Measurements from ENCODE around the gene DDX49.

The DDX49 gene

DNA sequence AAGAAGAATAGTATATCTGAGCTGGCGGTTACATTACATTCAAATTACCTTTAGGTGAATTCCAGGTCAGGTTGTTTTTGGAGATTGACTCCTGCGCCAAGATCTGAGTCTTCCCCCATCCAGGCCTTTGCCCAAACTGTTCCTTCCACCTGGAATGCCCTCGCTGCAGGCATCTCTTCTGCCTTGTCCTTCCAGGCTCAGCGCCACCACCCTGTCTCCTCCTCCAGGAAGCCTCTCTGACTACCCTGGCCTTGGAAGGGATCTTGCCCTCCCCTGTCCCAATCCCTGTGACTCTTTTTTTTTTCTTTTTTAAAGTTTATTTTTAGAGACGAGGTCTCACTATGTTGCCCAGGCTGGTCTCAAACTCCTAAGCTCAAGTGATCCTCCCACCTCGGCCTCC, 23.2 kb downstream of the DDX49 start:
- no peak overlapping the region for H3K27ac ChIP-seq
- TF ChIP-seq, protein P1, sequence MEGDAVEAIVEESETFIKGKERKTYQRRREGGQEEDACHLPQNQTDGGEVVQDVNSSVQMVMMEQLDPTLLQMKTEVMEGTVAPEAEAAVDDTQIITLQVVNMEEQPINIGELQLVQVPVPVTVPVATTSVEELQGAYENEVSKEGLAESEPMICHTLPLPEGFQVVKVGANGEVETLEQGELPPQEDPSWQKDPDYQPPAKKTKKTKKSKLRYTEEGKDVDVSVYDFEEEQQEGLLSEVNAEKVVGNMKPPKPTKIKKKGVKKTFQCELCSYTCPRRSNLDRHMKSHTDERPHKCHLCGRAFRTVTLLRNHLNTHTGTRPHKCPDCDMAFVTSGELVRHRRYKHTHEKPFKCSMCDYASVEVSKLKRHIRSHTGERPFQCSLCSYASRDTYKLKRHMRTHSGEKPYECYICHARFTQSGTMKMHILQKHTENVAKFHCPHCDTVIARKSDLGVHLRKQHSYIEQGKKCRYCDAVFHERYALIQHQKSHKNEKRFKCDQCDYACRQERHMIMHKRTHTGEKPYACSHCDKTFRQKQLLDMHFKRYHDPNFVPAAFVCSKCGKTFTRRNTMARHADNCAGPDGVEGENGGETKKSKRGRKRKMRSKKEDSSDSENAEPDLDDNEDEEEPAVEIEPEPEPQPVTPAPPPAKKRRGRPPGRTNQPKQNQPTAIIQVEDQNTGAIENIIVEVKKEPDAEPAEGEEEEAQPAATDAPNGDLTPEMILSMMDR (conservative IDR thresholded peaks at IDR 0.05), result no peak
- TF ChIP-seq ZFX (IDR thresholded peaks at IDR 0.05), result no peak

DNA sequence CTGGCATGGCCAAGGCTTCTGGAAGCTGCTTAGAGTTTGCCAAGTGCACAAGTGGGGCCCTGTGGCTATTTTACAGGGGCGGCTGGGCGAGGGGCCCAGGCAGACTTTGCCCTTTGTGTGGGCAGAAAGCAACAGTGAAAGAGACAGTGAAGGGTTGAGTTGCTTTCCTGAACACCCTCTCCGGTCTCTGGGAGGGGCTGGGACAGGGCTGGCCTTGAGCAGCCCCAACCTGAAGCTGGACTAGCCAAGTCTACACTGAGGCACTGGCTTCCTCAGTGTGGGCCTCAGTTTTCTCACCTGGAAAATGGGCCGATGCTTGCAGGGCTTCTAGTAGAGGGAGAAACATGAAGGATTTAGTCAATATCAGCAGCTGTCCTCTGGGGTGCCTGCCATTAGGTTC, 23.9 kb downstream of the DDX49 start:
- no peak for TF ChIP-seq ZFX (IDR thresholded peaks at IDR 0.05)
- TF ChIP-seq, protein P1 (conservative IDR thresholded peaks at IDR 0.05), result no peak
- no peak overlapping the region for H3K27ac ChIP-seq

DNA sequence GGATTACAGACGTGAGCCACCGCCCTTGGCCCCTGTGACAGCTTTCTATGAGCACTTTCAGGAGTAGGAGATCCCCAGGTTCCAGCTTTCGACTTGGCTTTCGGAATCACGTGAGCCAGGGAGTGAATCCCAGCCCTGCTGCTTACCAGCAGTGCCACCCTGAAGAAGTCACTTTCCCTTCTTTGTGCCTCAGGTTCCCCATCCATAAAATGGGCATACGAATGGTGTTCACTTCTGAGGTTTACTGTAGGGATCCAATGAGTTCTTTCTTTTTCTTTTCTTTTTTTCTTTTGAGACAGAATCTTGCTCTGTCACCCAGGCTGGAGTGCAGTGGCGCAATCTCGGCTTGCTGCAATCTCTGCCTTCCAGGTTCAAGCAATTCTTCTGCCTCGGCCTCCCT, 25.8 kb downstream of the DDX49 start:
- TF ChIP-seq, protein P1 (conservative IDR thresholded peaks at IDR 0.05), result no peak
- H3K27ac ChIP-seq, result no peak overlapping the region

DNA sequence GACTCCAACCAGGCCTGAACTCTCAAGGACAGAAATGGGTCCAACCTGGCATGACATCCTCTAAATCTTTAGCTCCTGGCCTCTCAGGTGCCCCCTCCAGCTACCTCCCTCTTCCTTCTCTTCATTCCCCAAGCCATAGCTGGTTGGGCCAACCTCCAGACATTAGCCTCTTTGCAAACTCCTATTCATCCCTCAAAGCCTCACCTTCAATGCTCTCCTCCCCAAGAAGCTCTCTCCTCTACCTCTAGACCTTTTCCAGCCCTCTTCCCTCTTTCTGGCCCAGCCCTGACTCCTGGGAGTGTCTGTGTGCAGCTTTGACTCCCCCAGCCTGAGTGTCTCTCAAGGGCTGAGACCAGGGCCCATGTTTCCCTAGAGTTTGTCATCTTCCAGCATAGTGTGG, 26.8 kb downstream of the DDX49 start:
- TF ChIP-seq, protein P1 (conservative IDR thresholded peaks at IDR 0.05), result no peak
- H3K27ac ChIP-seq, result no peak overlapping the region

DNA sequence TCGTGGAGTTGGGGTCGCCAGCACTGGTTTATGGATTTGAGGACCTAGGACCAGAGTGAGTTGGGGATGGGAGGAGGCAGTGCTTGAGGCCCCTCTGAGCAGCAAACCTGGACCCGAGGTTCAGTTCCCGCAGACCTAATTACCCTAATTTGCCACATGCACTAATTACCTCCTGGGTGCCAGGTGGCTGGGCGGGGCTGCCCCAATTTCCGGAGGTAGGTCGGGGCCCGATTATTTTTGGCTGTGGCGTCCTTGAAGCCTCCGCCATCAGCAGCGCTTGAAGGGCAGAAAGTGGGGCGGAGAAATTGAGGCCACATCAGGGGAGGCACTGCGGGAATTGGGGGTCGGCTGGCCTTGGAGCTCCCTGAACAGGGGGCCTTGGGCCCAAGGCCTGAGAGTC, 27.4 kb downstream of the DDX49 start:
- no peak for TF ChIP-seq ZFX (IDR thresholded peaks at IDR 0.05)
- TF ChIP-seq, protein P1 (conservative IDR thresholded peaks at IDR 0.05), result no peak
- no peak overlapping the region for H3K27ac ChIP-seq

DNA sequence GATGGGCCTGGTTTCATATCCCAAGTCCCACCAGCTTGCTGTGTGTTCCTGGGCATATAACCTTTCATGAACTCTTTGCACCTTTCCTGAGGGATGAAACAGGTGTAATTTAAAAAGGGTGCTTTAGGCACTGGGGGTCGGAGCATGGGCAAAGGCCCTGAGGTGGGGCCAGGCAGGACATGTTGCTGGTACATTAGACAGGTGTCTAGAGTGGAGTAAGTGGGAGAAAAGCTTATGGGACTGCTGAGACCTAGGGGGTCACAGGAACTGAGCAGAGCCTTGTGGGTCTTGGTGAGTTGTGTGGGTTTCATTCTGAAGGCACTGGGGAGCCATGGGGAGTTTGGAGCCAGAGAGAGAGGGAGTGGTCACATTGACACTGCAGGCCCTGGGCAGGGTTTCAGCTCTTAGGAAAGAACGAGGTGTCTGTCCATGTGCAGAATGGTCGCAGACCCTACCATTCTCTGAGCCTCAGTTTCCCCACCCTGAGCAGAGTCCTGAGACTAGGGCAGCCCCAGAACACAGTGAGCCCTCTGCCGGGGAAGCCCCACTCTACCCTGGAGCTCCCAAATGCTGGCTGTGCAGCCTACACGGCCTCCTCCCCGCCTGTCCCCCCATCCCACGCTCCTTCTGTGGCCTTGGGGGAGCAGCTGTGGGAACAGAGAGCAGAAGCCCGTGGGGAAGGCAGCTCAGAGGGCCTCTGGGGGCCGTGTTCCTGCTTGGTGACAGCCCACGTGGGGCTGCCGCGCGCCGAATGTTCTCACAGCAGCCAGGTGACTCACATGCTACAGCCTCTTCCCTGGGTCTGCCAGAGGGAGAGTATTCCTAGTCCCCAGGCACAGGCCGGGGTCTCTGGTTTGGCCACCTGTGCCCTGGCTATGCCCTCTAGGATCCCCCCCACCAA, 28.8 kb downstream of the DDX49 start:
- no peak for TF ChIP-seq ZFX (IDR thresholded peaks at IDR 0.05)
- TF ChIP-seq, protein P1 (conservative IDR thresholded peaks at IDR 0.05), result no peak
- H3K27ac ChIP-seq, result no peak overlapping the region

DNA sequence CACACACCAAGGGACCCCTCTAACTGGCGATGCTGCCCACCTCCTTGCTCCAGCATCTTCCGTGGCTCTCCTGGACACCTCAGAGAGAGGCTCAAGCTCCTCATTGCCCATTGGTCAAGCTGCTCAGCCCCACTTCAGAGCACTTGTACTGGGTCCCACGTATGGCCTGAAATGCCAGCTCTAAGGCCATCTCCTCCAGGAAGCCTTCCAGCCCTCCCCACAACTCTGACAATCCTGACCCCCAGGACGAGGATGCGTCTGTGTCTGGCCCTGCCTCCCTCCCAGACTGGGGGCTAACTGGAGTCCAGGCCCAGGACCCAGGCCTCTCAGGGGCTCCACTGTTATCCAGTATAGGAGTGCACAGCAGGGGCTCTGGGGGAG, 29.5 kb downstream of the DDX49 start:
- H3K27ac ChIP-seq, result no peak overlapping the region

DNA sequence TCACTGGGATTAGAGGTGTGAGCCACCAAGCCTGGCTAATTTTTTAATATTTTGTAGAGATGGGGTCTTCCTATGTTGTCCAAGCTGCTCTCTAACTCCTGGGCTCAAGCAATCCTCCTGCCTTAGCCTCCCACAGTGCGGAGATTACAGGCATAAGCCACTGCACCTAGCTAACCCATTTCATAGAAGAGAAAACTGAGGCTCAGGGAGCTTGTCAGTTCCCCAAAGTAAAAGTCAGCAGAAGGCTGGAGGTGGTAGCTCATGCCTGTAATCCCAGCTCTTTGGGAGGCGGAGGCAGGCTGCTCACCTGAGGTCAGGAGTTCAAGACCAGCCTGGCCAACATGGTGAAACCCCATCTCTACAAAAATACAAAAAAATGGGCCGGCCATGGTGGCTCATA, 30.3 kb downstream of the DDX49 start:
- TF ChIP-seq, protein P1 (conservative IDR thresholded peaks at IDR 0.05), result no peak
- TF ChIP-seq ZFX (IDR thresholded peaks at IDR 0.05), result no peak
- H3K27ac ChIP-seq, result no peak overlapping the region

More for the DNA sequence above, 29.5 kb downstream of the DDX49 start:
- no peak for TF ChIP-seq ZFX (IDR thresholded peaks at IDR 0.05)

All from C4-2B (cell line).